ENCODE results near the gene PPIE.

Gene PPIE

DNA sequence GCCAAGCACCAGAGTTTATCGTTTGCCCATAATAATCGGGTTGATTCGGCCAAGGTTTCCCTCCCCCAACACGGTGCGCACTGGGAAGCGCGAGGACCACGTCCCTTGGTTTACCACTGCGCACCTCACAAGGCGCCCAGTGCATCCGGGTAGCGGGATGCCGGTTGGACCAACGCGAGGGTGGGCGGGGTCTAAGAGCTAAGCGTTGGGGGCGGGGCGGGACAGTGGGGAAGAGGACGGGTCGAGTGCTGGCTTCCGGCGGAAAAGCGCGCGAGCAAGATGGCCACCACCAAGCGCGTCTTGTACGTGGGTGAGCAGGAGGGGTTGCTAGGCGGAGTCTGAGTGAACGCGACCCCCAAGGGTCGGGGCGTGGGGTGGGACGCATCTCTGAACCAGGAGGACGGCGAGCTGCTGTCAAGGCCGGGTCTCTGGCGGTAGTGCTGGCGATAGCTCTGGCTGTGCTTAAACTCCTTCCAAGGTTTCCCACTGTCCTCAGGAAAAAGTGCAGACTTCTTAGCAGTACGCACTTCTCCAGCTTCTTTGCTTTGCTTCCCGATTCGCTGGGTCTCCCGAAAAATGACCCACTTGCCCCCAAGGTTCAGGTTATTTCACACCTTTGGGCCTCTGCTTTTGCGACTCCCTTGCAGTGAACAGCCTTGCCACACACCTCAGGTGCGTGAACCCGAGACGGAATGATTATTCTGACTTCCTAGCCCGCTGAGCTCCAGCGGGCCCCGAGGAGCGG is at the start of gene PPIE:
Gene PPIE, plus strand, starts transcription at position 261 of the 745 bp plus-strand sequence. Its CDS starts 19 bp downstream, at position 280.
- peak; percentile 90 to 95 for DNase-seq (ENCODE audit: low read depth in 1 of 2, low spot score in 1 of 2)

DNA sequence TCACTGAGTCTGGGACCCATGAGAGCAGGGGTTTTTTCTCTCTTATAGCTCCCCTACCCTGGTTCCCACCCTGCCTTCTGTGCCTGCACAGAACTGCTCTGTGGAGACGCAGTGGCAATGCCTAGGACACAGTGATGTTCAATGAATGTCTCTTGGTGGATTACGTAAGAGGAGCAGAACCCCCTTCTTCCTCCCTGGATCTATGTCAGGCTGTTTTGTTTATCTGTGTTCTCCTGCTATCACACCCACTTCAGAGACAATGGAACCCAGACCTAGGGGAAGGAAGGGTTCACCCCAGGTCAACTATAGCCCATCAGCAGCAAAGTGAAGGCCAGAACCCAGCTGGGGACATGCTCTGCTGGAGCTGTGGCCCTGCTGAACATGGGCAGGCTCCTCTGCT is 49.5 kb upstream of the PPIE start:
- DNase-seq (ENCODE audit: low read depth in 1 of 2, low spot score in 1 of 2) = no peak

- DNase-seq (ENCODE audit: low read depth in 1 of 2, low spot score in 1 of 2) = no peak
These were observed 49.0 kb upstream of the PPIE start for GRCh38 chr1:39689635-39690034.

GRCh38 chr1:39690225-39690624 is 48.5 kb upstream of the PPIE start:
- no peak for DNase-seq (ENCODE audit: low read depth in 1 of 2, low spot score in 1 of 2)

DNA sequence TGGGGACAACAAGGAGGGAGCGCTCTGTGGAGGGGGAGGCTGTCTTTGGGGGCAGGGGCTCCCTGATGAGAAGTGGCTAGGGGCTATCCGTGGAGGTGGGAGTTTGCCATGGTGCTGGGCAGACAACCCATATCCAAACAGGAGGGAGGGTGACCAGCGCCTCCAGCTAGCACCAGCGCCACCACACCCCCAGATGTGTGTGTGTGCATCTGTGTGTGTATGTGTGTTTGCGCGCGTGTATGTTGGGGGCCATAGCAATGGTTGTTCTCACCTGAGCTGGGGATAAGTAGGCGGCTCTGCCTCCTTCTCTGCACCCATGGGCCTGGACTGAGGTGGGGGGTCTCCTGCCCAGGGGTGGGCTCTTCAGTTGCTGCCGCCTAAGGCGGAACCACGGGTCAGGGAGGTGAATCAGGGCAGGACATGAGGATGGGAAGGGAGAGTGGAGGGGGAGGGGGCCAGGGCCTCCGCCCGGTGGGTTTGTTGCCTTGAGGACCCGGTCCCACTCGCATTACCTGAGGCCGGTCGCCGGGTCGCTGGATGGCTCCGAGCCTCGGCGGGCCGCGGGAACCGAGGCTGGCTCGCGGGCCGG is 47.8 kb upstream of the PPIE start:
- DNase-seq (ENCODE audit: low read depth in 1 of 2, low spot score in 1 of 2) = no peak

- DNase-seq (ENCODE audit: low read depth in 1 of 2, low spot score in 1 of 2) = peak; percentile 78 to 85
These were observed 47.1 kb upstream of the PPIE start, which contains the start of gene HPCAL4 for GRCh38 chr1:39691383-39692151. Gene HPCAL4 (minus strand): TSS chr1:39691433. CDS start chr1:39684603, 6,830 bp downstream.

- no peak for DNase-seq (ENCODE audit: low read depth in 1 of 2, low spot score in 1 of 2)
These were observed 46.3 kb upstream of the PPIE start for GRCh38 chr1:39692152-39693074.

- no peak for DNase-seq (ENCODE audit: low read depth in 1 of 2, low spot score in 1 of 2)
These were observed 44.7 kb upstream of the PPIE start for GRCh38 chr1:39694026-39694425.

- DNase-seq (ENCODE audit: low read depth in 1 of 2, low spot score in 1 of 2) = no peak
These were observed 43.7 kb upstream of the PPIE start for GRCh38 chr1:39695016-39695415.

GRCh38 chr1:39696448-39696847 is 42.2 kb upstream of the PPIE start:
- DNase-seq (ENCODE audit: low read depth in 1 of 2, low spot score in 1 of 2) = no peak

DNA sequence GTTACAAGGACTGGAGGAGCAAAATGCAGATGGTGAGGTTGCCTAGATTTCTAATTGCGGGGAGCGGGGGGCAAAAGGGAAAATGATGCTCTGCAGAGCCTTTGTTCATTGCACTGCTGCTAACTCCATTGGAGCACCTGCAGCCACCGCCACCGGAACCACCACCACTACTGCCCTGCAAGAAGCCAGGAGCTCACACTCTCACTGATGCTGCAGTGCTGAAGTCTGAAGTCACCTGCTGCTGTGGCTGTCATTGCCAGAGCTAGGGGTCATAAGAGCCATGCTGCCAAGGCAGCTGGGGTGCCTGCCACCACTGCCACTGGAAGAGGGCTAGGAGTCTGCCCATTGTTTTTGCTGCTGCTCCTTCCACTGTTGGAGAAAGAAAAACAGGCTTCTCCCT is 40.1 kb upstream of the PPIE start:
- DNase-seq (ENCODE audit: low read depth in 1 of 2, low spot score in 1 of 2) = no peak

- no peak for DNase-seq (ENCODE audit: low read depth in 1 of 2, low spot score in 1 of 2)
These were observed 39.3 kb upstream of the PPIE start for GRCh38 chr1:39699419-39699818.

DNA sequence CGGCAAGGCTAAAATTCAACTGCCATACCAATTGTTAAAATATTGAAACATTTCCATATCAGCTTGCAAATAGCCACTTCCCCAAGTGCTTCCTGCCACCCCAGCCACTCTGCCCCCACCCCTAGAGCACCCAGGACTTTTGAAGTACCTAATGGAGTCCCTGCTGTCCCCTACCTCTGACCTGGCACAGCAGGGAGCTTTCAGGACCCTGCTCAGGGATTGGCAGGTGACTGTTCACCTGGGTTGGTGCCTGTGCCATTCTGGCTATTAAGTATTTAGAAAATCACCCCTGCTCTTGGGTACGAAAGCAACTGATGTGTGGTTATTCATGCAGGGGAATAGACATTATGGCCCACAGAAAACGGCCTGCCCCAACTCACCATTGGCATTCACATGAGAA is 38.3 kb upstream of the PPIE start:
- no peak for DNase-seq (ENCODE audit: low read depth in 1 of 2, low spot score in 1 of 2)

- DNase-seq (ENCODE audit: low read depth in 1 of 2, low spot score in 1 of 2) = no peak
These were observed 37.6 kb upstream of the PPIE start for GRCh38 chr1:39701049-39701439.

DNA sequence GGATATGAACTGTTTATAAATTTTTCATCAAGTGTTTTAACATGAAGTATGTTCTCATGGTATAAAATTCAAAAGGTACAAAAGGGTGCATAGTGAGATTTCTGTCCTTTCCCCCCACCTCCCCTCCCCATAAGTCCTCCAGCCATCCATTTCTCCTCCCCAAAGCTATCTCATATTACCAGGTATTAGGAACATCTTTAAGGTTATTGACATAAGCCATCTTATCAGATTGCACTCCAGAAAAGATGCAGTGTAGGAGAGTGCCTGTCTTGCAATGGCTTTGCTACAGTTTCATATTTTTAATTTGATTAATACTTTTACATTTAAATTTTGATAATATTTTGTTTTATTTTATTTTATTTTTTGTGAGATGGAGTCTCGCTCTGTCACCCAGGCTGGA is 33.9 kb upstream of the PPIE start:
- no peak for DNase-seq (ENCODE audit: low read depth in 1 of 2, low spot score in 1 of 2)

GRCh38 chr1:39707506-39707905 is 31.2 kb upstream of the PPIE start:
- DNase-seq (ENCODE audit: low read depth in 1 of 2, low spot score in 1 of 2) = no peak

- DNase-seq (ENCODE audit: low read depth in 1 of 2, low spot score in 1 of 2) = no peak
These were observed 27.3 kb upstream of the PPIE start for GRCh38 chr1:39711104-39711965.

DNA sequence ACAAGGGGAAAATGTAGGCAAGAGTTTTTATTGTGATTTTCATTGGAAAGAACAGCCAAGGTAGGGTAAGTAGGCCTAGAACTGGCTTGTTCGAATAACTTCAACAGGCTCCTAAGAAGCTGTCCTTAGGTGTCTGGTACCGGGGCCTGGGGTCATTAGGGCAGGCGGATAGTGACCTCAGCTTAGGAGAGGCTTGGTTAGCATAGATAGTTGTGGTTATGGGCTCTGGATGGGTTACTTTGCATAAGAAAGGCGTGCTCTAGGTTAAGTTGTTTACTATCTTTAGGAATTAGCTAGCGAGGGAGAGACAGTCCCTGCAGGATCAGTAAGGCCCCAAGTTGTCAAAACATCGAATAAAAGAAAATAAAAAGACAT is 26.7 kb upstream of the PPIE start:
- no peak for DNase-seq (ENCODE audit: low read depth in 1 of 2, low spot score in 1 of 2)

DNA sequence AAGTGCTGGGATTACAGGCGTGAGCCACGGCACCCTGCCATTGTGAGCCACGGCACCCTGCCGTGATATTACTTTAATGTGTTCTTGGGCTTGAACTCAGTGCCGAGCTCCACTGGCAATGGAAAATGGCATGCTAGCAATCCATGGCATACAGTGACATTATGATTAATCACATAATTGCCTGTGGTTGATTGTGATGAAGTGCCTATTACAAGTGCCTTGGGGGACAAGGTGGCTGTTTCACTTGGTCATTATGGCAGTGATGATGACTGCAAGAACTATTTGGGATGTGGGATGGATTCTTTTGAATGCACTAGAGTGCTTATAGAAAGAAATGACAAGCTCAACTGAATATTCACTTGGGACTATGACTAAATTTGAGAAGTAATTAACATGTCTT is 25.1 kb upstream of the PPIE start:
- no peak for DNase-seq (ENCODE audit: low read depth in 1 of 2, low spot score in 1 of 2)

- no peak for DNase-seq (ENCODE audit: low read depth in 1 of 2, low spot score in 1 of 2)
These were observed 20.9 kb upstream of the PPIE start for GRCh38 chr1:39717809-39718208.

Data from activated T-helper 1 cell treated with anti-CD3 and anti-CD28 coated beads, Interleukin-2, amount 50 U/mL, for 16 hours (primary cell).